Heart right ventricle (tissue), 16 donors: Measurements from ENCODE around the gene PRELP. TPM values are rescaled to one million over a fixed set of nuclear protein-coding genes. Genes with fewer than 3 reads are reported as not detected.

Experiments used
- ATAC-seq, 8 donors: fragments of 200-7000 bp; cut with Tn5 transposase; one replicate each; pipeline ENCODE4 v1.9.1; 2020; ENCODE audit warnings: mild to moderate bottlenecking in 8 of 8, moderate library complexity in 8 of 8, moderate number of reproducible peaks in 1 of 8
- DNase-seq, 2 donors: peaks; one replicate each; pipeline ENCODE4 v3.0.0-alpha.2; 2020
- H3K27ac ChIP-seq, 10 donors: fragments of 200-600 bp; sonication (generic) in 2 of 10; one replicate each; pipeline versions ENCODE4 v1.5.0 to v1.8.0; 2020 to 2022; ENCODE audit warnings: mild to moderate bottlenecking in 3 of 10
- H3K27me3 ChIP-seq, 7 donors: fragments of 200-600 bp; one replicate each; pipeline ENCODE4 v1.8.0; 2021 to 2022; ENCODE audit warnings: mild to moderate bottlenecking in 2 of 7
- H3K36me3 ChIP-seq, 9 donors: fragments of 200-600 bp; sonication (generic) in 1 of 9; one replicate each; pipeline versions ENCODE4 v1.5.0 to v1.8.0; 2020 to 2022; ENCODE audit warnings: mild to moderate bottlenecking in 2 of 9
- H3K4me1 ChIP-seq, 9 donors: fragments of 200-600 bp; sonication (generic) in 1 of 9; one replicate each; pipeline versions ENCODE4 v1.5.0 to v1.8.0; 2020 to 2022; ENCODE audit warnings: mild to moderate bottlenecking in 4 of 9
- H3K4me3 ChIP-seq, 10 donors: fragments of 200-600 bp; sonication (generic) in 2 of 10; one replicate each; pipeline versions ENCODE4 v1.5.0 to v1.8.0; 2020 to 2022; ENCODE audit warnings: mild to moderate bottlenecking in 7 of 10, moderate library complexity in 2 of 10
- H3K9me3 ChIP-seq, 11 donors: fragments of 200-600 bp in 10 of 11; sonication (generic) in 2 of 11; one replicate each; pipeline versions ENCODE4 v1.5.0 to v1.8.0; 2013 to 2022; ENCODE audit warnings: mild to moderate bottlenecking in 2 of 11, control low read depth in 1 of 11, moderate library complexity in 1 of 11
- CTCF ChIP-seq, 9 donors: fragments of 200-600 bp; sonication (generic) in 2 of 9; IDR thresholded peaks; one replicate each; pipeline versions ENCODE4 v1.5.0 to v1.8.0; 2021 to 2022; ENCODE audit warnings: antibody characterized with exemption in 9 of 9, mild to moderate bottlenecking in 5 of 9, moderate library complexity in 1 of 9
- WGBS, 2 donors: extraction: QIAGEN DNeasy Blood & Tissue Kit; methylation state at CpG; one replicate each; pipeline ENCODE4 v1.1.7; 2013; ENCODE audit warnings: inconsistent platforms in 1 of 2; 5-methylcytosine and 5-hydroxymethylcytosine counted together
- intact Hi-C, 10 donors: fragments of 100-400 bp; cut with DNase I; formaldehyde crosslinking; loops; one replicate each; pipeline versions ENCODE4 v1.11.1 to v1.14.2; 2022
- polyA plus RNA-seq, 2 donors: library from polyadenylated mRNA; stranded (reverse); fragments of 200-250 nt; gene quantifications; one replicate each; pipeline ENCODE4 v1.2.3, GENCODE V29; 2013
- total RNA-seq, 10 donors: library from RNA; stranded (reverse); fragmentation: NEBNext Ultra II Directional in 3 of 10; extraction: Animal tissue kit (Norgen Biotek cat#: 25700) in 3 of 10; gene quantifications; one replicate each; pipeline versions ENCODE4 v1.2.1 to v1.2.4, GENCODE V29; 2021 to 2023
- donor health status: Arrhythmogenic right ventricular cardiomyopathy.
- donor health status: ischemic (EF 13 %, LVEDD 7.1; RV severe dilation, severe dysfunction).
- donor health status: healthy with polysubstance abuse.
- donor health status: DM: no; HTN: yes; CAD: no.
- donor health status: DM: no; HTN: no; CAD: no.
- donor health status: ischemic (EF 25% LVEDD 6.9; RV normal size, moderate dysfunction).
- donor health status: ischemic (EF 25% LVEDD 5.7; RV mildly dilated, moderate dysfunction).
- donor health status: healthy.
- donor health status: DM: yes; HTN: yes; CAD: no.
- donor health status: Ischemic cardiomyopathy.
- donor health status: ischemic (EF 35%, LVEDD 5.7; RV mildly dilated, moderate dysfunction).
- donor health status: nonischemic (EF 11% LVEDD 7.7; RV severe dilation, severe dysfunction).
- donor health status: DM: yes; HTN: yes; CAD: no.
- donor health status: PGD.
- donor health status: ischemic (EF 29% LVEDD 5.4; RV normal size, mild dysfunction).
- donor health status: nonischemic (EF 23%, LVEDD 6.1; RV moderate dilation, normal function).

The PRELP gene
- total and polyA plus RNA-seq, 12 donors: 3.3 to 37.1 (median 14.9) TPM

- Histone ChIP-seq H3K9me3 (peaks cover 0 to 6% (median 0%) of the 10 kb centered on the region in 11 donors), H3K4me3 (no peak overlapping the region), H3K4me1 (peaks cover 7 to 31% (median 9%) of the 10 kb centered on the region in 9 donors), H3K27ac (peak overlapping the region in 1 of 10 donors; percentile 16), H3K36me3 (no peaks in the 10 kb centered on the region), H3K27me3 (no peaks in the 10 kb centered on the region)
- 67 to 76% methylated on average over 6 of the region's 6 CpGs for WGBS, 2 donors
- ATAC-seq: no peak
- DNase-seq: no peak
- intact Hi-C loops: loop anchor here in 1 of 10 donors (5.0 kb wide), 1 partner anchor 67 kb away; no protein-coding TSS in a partner anchor
- TF ChIP-seq CTCF (IDR thresholded peaks at IDR 0.05): no peak
These were observed 36.4 kb upstream of the PRELP start for GRCh38 chr1:203439131-203439730.

- Histone ChIP-seq H3K27ac (peak overlapping the region in 4 of 10 donors; percentile 20 to 70 (median 45)), H3K36me3 (no peaks in the 10 kb centered on the region), H3K27me3 (no peaks in the 10 kb centered on the region), H3K4me3 (no peak overlapping the region), H3K9me3 (peaks cover 0 to 17% (median 3%) of the 10 kb centered on the region in 11 donors), H3K4me1 (peaks cover 7 to 31% (median 9%) of the 10 kb centered on the region in 9 donors)
- ATAC-seq: peak; percentile 91 to 97 (median 93)
- peak; percentile 69 to 73 for DNase-seq
- WGBS, 2 donors: 7 to 10% methylated on average over 7 of the region's 7 CpGs
- TF ChIP-seq CTCF (IDR thresholded peaks at IDR 0.05): peak; percentile 40 to 77 (median 67)
- intact Hi-C loops: loop anchor here (1.0 to 10.0 kb wide), 14 partner anchors 33 to 168 kb away; partner anchors contain the start of gene PRELP (in 1 of the 10)
These were observed 34.8 kb upstream of the PRELP start for GRCh38 chr1:203440771-203441170.

- 77 to 85% methylated on average over 9 of the region's 9 CpGs for WGBS, 2 donors
- ATAC-seq (no peak), DNase-seq (no peak)
- no peak overlapping the region for H3K4me3 ChIP-seq
- intact Hi-C loops: loop anchor here (1.0 to 10.0 kb wide), 14 partner anchors 34 to 169 kb away; partner anchors contain the start of gene PRELP (in 1 of the 10)
- H3K27me3 ChIP-seq: no peaks in the 10 kb centered on the region
- peak overlapping the region in 4 of 10 donors; percentile 31 to 70 (median 58) for H3K27ac ChIP-seq
- H3K4me1 ChIP-seq: peaks cover 7 to 31% (median 12%) of the 10 kb centered on the region in 9 donors
- peaks cover 0 to 16% (median 3%) of the 10 kb centered on the region in 11 donors for H3K9me3 ChIP-seq
- no peaks in the 10 kb centered on the region for H3K36me3 ChIP-seq
- TF ChIP-seq CTCF (IDR thresholded peaks at IDR 0.05): no peak
These were observed 33.8 kb upstream of the PRELP start for GRCh38 chr1:203441766-203442165.

GRCh38 chr1:203442821-203443220, 32.8 kb upstream of the PRELP start:
- DNase-seq (no peak), ATAC-seq (peak in 4 of 8 donors; percentile 24 to 61 (median 38))
- H3K4me1 ChIP-seq: peaks cover 7 to 33% (median 17%) of the 10 kb centered on the region in 9 donors
- no peaks in the 10 kb centered on the region for H3K36me3 ChIP-seq
- TF ChIP-seq CTCF (IDR thresholded peaks at IDR 0.05): no peak
- intact Hi-C loops: loop anchor here in 9 of 10 donors (2.0 to 10.0 kb wide), 10 partner anchors 34 to 171 kb away; partner anchors contain the start of gene PRELP (in 1 of the 9)
- H3K27ac ChIP-seq: peak overlapping the region in 7 of 10 donors; percentile 13 to 70 (median 34)
- WGBS, 2 donors: 67% methylated on average over 7 of the region's 7 CpGs
- no peaks in the 10 kb centered on the region for H3K27me3 ChIP-seq
- H3K9me3 ChIP-seq: peaks cover 0 to 16% (median 3%) of the 10 kb centered on the region in 11 donors
- H3K4me3 ChIP-seq: no peak overlapping the region
